B cell (primary cell): ENCODE measurements around the gene RENBP.

ENCODE experiments used
- EZH2 ChIP-seq: IDR thresholded peaks from 2 replicates; pipeline ENCODE4 v1.6.1; 2012; ENCODE audit warnings: borderline replicate concordance, low read depth, mild to moderate bottlenecking, moderate library complexity, low read length; ENCODE audit not compliant: insufficient read depth, poor library complexity, severe bottlenecking
- TF ChIP-seq, protein P1 (sequence below): fragments of 200-600 bp; IDR thresholded peaks from one replicate; pipeline ENCODE4 v1.8.0; 2022; ENCODE audit warnings: antibody characterized with exemption, mild to moderate bottlenecking

DNA sequence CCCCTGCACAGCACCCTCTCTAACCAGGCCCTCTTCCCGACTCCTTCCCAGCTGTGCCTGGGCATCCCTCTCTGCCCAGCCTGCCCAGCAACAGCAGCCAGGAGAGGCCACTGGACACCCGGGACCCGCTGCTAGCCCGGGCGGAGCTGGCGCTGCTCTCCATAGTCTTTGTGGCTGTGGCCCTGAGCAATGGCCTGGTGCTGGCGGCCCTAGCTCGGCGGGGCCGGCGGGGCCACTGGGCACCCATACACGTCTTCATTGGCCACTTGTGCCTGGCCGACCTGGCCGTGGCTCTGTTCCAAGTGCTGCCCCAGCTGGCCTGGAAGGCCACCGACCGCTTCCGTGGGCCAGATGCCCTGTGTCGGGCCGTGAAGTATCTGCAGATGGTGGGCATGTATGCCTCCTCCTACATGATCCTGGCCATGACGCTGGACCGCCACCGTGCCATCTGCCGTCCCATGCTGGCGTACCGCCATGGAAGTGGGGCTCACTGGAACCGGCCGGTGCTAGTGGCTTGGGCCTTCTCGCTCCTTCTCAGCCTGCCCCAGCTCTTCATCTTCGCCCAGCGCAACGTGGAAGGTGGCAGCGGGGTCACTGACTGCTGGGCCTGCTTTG lies 38.9 kb downstream of the RENBP start:
- TF ChIP-seq, protein P1, sequence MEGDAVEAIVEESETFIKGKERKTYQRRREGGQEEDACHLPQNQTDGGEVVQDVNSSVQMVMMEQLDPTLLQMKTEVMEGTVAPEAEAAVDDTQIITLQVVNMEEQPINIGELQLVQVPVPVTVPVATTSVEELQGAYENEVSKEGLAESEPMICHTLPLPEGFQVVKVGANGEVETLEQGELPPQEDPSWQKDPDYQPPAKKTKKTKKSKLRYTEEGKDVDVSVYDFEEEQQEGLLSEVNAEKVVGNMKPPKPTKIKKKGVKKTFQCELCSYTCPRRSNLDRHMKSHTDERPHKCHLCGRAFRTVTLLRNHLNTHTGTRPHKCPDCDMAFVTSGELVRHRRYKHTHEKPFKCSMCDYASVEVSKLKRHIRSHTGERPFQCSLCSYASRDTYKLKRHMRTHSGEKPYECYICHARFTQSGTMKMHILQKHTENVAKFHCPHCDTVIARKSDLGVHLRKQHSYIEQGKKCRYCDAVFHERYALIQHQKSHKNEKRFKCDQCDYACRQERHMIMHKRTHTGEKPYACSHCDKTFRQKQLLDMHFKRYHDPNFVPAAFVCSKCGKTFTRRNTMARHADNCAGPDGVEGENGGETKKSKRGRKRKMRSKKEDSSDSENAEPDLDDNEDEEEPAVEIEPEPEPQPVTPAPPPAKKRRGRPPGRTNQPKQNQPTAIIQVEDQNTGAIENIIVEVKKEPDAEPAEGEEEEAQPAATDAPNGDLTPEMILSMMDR: no peak
- TF ChIP-seq EZH2: no peak
